ENCODE measurements around the gene WFS1.

WFS1 gene

GRCh38 chr4:6280365-6280996 is 10.8 kb downstream of the WFS1 start:
- DNase-seq (ENCODE audit: low spot score), result no peak

- DNase-seq (ENCODE audit: low spot score), result peak; percentile 62
Observed at GRCh38 chr4:6281436-6282313, 12.0 kb downstream of the WFS1 start.

- DNase-seq (ENCODE audit: low spot score), result no peak
Observed at GRCh38 chr4:6282314-6282771, 12.7 kb downstream of the WFS1 start.

GRCh38 chr4:6283282-6283681 is 13.6 kb downstream of the WFS1 start:
- DNase-seq (ENCODE audit: low spot score), result no peak

- DNase-seq (ENCODE audit: low spot score), result no peak
Observed at GRCh38 chr4:6287017-6287788, 17.6 kb downstream of the WFS1 start.

GRCh38 chr4:6288342-6288741 is 18.7 kb downstream of the WFS1 start:
- no peak for DNase-seq (ENCODE audit: low spot score)

- DNase-seq (ENCODE audit: low spot score), result no peak
Observed at GRCh38 chr4:6288871-6289270, 19.2 kb downstream of the WFS1 start.

GRCh38 chr4:6290256-6290655 is 20.6 kb downstream of the WFS1 start:
- no peak for DNase-seq (ENCODE audit: low spot score)

- no peak for DNase-seq (ENCODE audit: low spot score)
Observed at GRCh38 chr4:6290769-6291547, 21.3 kb downstream of the WFS1 start.

GRCh38 chr4:6291784-6292297 is 22.2 kb downstream of the WFS1 start:
- no peak for DNase-seq (ENCODE audit: low spot score)

GRCh38 chr4:6292376-6293096 is 22.9 kb downstream of the WFS1 start:
- no peak for DNase-seq (ENCODE audit: low spot score)

GRCh38 chr4:6293097-6293445 is 23.4 kb downstream of the WFS1 start:
- DNase-seq (ENCODE audit: low spot score), result no peak

- DNase-seq (ENCODE audit: low spot score), result no peak
Observed at GRCh38 chr4:6293661-6294060, 24.0 kb downstream of the WFS1 start.

- DNase-seq (ENCODE audit: low spot score), result no peak
Observed at GRCh38 chr4:6294705-6295421, 25.2 kb downstream of the WFS1 start.

- no peak for DNase-seq (ENCODE audit: low spot score)
Observed at GRCh38 chr4:6295495-6295894, 25.8 kb downstream of the WFS1 start.

GRCh38 chr4:6296026-6296425 is 26.4 kb downstream of the WFS1 start:
- DNase-seq (ENCODE audit: low spot score), result no peak

- DNase-seq (ENCODE audit: low spot score), result no peak
Observed at GRCh38 chr4:6297266-6297815, 27.7 kb downstream of the WFS1 start.

- DNase-seq (ENCODE audit: low spot score), result no peak
Observed at GRCh38 chr4:6298035-6298434, 28.4 kb downstream of the WFS1 start.

- DNase-seq (ENCODE audit: low spot score), result no peak
Observed at GRCh38 chr4:6298852-6299251, 29.2 kb downstream of the WFS1 start.

GRCh38 chr4:6299875-6300274 is 30.2 kb downstream of the WFS1 start:
- no peak for DNase-seq (ENCODE audit: low spot score)

All from globus pallidus (tissue), 1 donor.